GM19099 (cell line): ENCODE results near the gene TMEM245.

Source experiments
- POLR2A ChIP-seq: IDR thresholded peaks from 3 replicates; pipeline ENCODE4 v1.6.1; 2011; ENCODE audit warnings: low read depth; ENCODE audit not compliant: insufficient read length; ENCODE audit errors: extremely low read depth

TMEM245 gene

DNA sequence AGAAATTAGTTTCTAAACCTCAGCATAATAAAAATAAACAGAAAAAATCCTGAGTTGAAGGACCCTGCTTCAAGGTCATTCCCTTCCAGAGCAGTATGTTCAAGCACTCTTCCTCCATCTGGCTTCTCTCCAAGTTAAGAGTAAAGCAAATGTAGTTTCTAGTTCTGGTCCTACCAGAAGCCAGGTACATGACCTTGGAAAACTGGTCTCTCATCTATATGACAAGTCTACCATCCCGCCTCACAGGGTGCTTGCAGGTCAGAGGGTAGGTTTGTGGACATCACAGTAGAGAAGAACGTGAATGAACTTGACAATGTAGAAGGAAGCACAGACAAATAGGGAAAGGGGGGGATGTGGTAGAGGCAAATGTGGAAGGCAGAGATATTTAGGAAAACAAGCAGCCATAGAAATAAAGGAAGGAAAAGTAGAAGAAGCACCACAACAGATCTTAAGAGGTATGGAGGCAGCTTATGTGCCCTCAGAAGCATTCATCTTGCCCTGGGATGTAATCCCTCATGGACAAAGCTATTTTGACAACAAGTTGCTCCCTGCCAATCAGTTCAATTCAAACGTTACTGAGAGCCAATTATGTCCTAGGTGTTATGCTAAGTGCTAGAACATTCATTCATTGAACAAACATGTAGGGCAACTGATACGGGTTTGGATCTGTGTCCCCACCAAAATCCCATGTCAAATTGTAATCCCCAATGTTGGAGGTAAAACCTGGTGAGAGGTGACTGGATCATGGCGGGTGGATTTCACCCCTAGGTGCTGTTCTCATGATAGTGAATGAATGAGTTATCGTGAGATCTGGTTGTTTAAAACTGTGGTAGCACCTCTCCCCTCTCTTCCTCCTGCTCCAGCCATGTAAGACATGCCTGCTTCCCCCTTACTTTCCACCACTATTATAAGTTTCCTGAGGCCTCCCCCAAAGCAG, 82.7 kb downstream of the TMEM245 start:
- TF ChIP-seq POLR2A, result no peak

- no peak for TF ChIP-seq POLR2A
Observed at GRCh38 chr9:109035684-109036423, 83.9 kb downstream of the TMEM245 start.

DNA sequence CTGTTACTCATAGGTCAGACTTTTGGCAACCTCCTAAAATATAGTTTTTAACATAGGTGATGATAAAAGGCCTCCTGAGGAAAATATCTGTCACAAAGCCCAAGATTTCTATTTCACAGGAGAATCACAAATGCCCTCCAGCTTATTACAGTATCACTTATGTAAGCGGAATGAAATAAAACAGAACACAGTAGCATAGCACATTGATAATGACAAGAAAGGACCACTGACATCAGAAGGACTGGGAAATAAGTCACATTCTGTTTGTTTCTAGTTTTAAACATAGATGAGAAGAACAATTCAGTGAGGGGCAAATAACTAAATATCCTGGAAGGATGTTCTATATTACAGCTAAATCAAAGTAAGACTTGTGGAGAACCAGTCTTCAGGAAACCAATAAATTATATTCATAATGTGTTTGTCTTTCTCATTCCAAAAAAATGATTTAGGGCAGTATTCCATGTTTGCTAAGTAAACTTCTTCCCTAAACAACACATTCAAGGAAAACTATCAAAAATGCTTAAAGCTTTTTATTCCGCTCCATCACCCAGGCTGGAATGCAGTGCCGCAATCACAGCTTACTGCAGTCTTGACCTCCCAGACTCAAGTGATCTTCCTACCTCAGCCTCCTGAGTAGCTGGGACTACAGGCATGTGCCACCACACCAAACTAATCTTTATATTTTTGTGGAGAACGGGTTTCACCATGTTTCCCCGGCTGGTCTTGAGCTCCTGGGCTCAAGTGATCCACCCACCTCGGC, 85.6 kb downstream of the TMEM245 start:
- no peak for TF ChIP-seq POLR2A

DNA sequence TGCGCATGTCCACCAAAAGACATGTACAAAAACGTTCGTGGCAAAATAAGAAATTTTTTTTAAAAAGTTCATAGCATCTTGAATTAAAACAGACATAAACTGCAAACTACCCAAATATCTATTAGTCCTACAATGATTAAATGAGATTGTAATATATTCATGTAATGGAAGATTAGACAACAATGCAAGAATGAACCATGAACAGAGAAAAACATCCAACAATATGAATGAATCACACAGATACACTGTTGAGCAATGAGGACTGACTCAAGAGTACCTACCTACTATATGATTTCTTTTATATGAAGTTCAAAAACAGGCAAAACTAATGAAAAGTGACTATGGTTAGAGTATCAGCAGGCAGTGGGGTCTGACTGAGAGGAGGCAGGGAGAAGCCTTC, 88.5 kb downstream of the TMEM245 start:
- no peak for TF ChIP-seq POLR2A

GRCh38 chr9:109030426-109030825, 89.3 kb downstream of the TMEM245 start:
- no peak for TF ChIP-seq POLR2A

DNA sequence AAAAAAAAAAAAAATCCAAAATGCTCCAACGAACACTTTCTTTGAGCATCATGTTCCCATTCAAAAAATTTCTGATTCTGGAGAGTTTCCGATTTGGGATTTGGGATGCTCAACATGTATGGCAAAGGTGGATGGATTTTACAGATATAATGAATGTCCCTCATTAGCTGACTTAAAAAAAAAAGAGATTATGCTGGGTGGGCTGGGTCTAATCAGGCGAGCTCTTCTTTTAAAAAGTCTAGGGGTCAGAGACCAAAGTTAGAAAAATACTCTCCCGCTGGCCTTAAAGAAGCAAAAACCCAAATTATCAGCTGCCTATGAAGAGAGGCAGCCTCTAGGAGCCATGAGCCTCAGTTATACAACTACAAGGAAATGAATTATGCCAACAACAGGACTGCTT, 91.3 kb downstream of the TMEM245 start:
- no peak for TF ChIP-seq POLR2A

DNA sequence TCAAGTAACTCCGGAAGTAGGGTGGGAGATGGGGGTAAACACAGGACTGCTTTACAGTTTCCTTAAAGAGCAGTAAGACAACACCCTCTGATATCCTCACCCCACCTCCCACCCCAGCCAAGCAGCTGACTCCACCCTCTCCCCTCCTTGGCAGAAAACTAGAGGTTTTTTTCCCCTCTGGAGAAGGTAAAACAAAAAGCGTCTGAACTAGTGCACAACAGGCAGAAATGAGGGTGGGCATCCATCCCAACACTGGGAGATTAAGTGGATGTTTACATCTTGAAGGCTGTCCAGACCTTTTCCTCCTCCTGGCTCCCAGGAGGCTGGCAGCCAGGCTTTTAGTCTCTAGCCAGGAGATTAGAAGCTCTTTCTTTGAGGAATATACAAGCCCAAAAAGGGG, 92.6 kb downstream of the TMEM245 start:
- no peak for TF ChIP-seq POLR2A

- TF ChIP-seq POLR2A, result no peak
Observed at GRCh38 chr9:109026306-109026705, 93.4 kb downstream of the TMEM245 start.

- TF ChIP-seq POLR2A, result no peak
Observed at GRCh38 chr9:109022873-109023272, 96.9 kb downstream of the TMEM245 start.

DNA sequence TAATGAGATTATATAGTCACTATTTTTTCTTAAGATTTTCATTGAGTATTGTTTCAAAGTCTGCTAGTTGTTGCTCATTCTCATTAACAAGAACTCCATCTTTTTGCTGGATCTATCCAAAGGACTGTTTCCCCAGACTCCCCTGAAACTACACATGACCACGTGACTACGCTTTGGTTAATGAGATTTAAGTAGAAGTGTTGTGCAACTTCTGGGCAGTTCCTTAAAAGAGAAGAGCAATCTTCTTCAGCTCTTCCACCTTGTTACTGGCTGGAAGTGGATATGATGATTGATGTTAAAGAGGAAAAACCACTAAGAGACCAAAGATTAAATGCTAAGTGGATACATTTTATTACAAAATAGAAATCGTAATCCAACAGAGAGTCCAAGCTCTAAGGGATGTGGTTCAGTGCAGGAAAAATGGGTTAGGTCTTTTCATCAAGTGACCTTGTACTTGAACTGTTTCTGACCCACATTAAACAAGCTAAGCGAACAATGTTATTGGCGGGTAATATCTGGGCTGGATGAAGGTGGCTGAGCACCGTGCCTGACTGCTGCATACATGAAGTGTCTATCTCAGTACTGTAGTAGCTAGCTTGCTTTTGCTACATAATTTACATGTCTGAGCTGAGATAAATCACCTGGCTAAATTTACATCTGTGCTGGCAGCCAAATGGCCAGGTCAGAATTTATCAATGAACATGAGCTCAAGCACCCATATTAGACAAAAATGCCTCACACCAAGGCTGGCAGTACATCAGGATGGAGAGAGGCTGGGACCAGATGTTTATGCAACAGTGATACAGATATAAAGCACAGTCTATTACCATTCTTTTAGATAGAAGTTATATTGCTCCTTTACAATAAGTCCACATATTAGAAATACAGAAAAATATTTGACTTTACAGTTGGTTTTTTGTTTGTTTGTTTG, 98.9 kb downstream of the TMEM245 start:
- no peak for TF ChIP-seq POLR2A

DNA sequence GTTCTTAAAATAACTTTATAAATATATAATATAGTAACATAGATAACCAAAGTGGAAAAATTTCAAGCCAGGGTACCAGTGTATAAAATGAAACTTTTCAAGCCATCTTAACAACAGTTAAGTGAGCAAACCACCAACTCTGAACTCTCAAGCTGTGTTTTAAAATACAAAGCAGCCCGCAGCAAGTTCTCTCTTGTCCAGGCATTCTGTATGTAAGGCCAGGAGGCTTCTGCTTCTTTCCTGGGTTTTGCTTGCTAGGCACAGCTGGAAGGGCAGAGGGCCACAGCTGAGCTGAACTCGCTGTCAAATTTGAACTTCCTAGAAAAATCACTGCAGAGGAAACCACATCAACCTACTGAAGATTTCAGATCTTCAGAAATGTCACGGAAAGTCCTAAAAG, 99.6 kb downstream of the TMEM245 start:
- no peak for TF ChIP-seq POLR2A

GRCh38 chr9:109019420-109019819, 100.3 kb downstream of the TMEM245 start:
- TF ChIP-seq POLR2A, result no peak

- no peak for TF ChIP-seq POLR2A
Observed at GRCh38 chr9:109017493-109017892, 102.3 kb downstream of the TMEM245 start.

DNA sequence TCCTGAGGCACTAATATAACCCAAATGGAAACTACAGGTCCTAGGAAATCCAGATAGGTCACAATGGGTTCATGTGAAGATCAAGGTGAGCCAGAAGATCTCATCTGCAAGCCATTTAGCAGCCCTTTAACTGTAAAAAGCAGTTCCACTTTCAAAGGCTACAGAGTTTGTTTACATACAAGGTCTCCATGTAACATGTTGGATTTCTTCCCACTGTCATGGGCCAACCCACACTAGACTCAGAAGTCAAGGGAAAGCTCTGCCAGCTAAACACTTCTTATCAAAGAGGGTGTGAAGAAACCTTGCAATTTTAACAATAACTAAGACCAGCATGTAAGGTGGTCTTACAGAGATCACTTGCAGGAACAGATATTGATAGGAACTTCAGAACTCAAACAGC, 102.7 kb downstream of the TMEM245 start:
- TF ChIP-seq POLR2A, result no peak

DNA sequence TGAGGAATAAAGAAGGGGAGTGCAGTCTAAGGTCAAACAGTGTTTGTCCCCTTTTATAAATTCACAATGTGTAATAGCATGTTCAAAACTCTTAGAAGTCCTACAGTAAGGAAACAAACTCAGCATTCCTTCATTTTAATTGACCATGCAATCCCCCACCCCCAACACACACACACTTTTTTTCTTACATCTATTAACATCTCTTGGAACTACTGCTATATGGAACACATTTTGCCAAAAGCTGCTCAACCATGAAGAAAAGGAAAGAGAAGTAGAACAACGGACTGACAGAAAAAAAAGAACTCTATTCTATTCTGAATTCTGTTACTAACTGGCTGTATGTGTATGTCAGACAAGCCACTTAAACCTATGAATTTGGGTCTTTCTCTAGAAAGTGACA, 103.6 kb downstream of the TMEM245 start:
- TF ChIP-seq POLR2A, result no peak
